Neural progenitor cell (in vitro differentiated cells): ENCODE results near the gene EXOSC9.

ENCODE experiments used
- CTCF ChIP-seq: fragments of 200-600 bp; sonication (generic); IDR thresholded peaks from 2 replicates; pipeline ENCODE4 v1.5.1; 2017; ENCODE audit warnings: antibody characterized with exemption, mild to moderate bottlenecking
- EZH2 ChIP-seq: fragments of 200-600 bp; sonication (generic); IDR thresholded peaks from 2 replicates; pipeline ENCODE4 v1.6.1; 2017; ENCODE audit warnings: antibody characterized with exemption, mild to moderate bottlenecking, moderate library complexity
- EZH2phosphoT487 ChIP-seq: fragments of 200-600 bp; sonication (generic); IDR thresholded peaks from 2 replicates; pipeline ENCODE4 v1.6.1; 2017; ENCODE audit warnings: antibody characterized with exemption

GRCh38 chr4:121823505-121824170, 22.5 kb downstream of the EXOSC9 start, which contains the start of gene CCNA2:
- TF ChIP-seq CTCF (no peak), EZH2 (no peak), EZH2phosphoT487 (no peak)
